Pancreas (tissue), 10 donors: Measurements from ENCODE around the gene CIROP. TPM values are rescaled to one million over a fixed set of nuclear protein-coding genes. Genes with fewer than 3 reads are reported as not detected.

Experiments used
- ATAC-seq, 4 donors: fragments of 200-7000 bp; cut with Tn5 transposase; one replicate each; pipeline versions ENCODE4 v1.8.0 to v1.9.1; 2020; ENCODE audit warnings: mild to moderate bottlenecking in 4 of 4, moderate library complexity in 4 of 4
- DNase-seq, 6 donors: peaks; one replicate each; pipeline ENCODE4 v3.0.0-alpha.2; 2020
- FAIRE-seq: peaks from 2 replicates; lab custom pipeline; 2012; peaks lifted over from hg19 to GRCh38; lab: Jason Lieb, UNC
- H3K27ac ChIP-seq, 4 donors: fragments of 200-600 bp; sonication (generic); 1 replicate in 3 of 4; 2 replicates in 1 of 4; pipeline versions ENCODE4 v1.5.0 to v1.8.0; 2020
- H3K27me3 ChIP-seq, 4 donors: fragments of 200-600 bp; one replicate each; pipeline ENCODE4 v1.8.0; 2021
- H3K36me3 ChIP-seq, 3 donors: fragments of 200-600 bp; sonication (generic) in 1 of 3; one replicate each; pipeline versions ENCODE4 v1.5.0 to v1.8.0; 2020 to 2021
- H3K4me1 ChIP-seq, 3 donors: fragments of 200-600 bp; one replicate each; pipeline ENCODE4 v1.8.0; 2021
- H3K4me3 ChIP-seq, 4 donors: fragments of 200-600 bp; sonication (generic) in 2 of 4; one replicate each; pipeline versions ENCODE4 v1.5.0 to v1.8.0; 2020 to 2021
- H3K9me3 ChIP-seq, 4 donors: fragments of 200-600 bp; one replicate each; pipeline ENCODE4 v1.8.0; 2021
- WGBS, 2 donors: extraction: QIAGEN DNeasy Blood & Tissue Kit; methylation state at CpG; one replicate each; pipeline ENCODE4 v1.1.7; 2013; 5-methylcytosine and 5-hydroxymethylcytosine counted together
- intact Hi-C, 3 donors: fragments of 100-400 bp; cut with DNase I; formaldehyde crosslinking; loops; one replicate each; pipeline versions ENCODE4 v1.11.1 to v1.14.2; 2022
- polyA plus RNA-seq, 2 donors: library from polyadenylated mRNA; stranded (reverse); fragments of 200-250 nt; gene quantifications; one replicate each; pipeline ENCODE4 v1.2.3, GENCODE V29; 2013
- total RNA-seq, 6 donors: library from RNA; stranded (reverse); fragmentation: NEBNext Ultra II Directional in 4 of 6; extraction: Animal tissue kit (Norgen Biotek cat#: 25700) in 4 of 6; gene quantifications; one replicate each; pipeline versions ENCODE4 v1.2.1 to v1.2.4, GENCODE V29; 2021 to 2023
- TF ChIP-seq, protein P1 (sequence below), 4 donors: fragments of 200-600 bp; sonication (generic) in 3 of 4; IDR thresholded peaks; one replicate each; pipeline versions ENCODE4 v1.5.0 to v1.8.0; 2021; ENCODE audit warnings: antibody characterized with exemption in 4 of 4
- donor health status: healthy with polysubstance abuse.
- donor health status: DM: no; HTN: no; CAD: no; lungs with moderate emphysema.
- donor health status: DM: no; HTN: no; CAD: no.
- donor health status: control.
- donor health status: control.
- donor health status: Bipolar disorder and iron deficiency.
- donor health status: DM: yes; HTN: yes; CAD: no.
- donor health status: DM: no; HTN: no; CAD: no.
- donor health status: DM: no; HTN: no; CAD: no.
- donor health status: DM: yes; HTN: yes; CAD: no.

CIROP gene
- total and polyA plus RNA-seq, 8 donors = not detected

DNA sequence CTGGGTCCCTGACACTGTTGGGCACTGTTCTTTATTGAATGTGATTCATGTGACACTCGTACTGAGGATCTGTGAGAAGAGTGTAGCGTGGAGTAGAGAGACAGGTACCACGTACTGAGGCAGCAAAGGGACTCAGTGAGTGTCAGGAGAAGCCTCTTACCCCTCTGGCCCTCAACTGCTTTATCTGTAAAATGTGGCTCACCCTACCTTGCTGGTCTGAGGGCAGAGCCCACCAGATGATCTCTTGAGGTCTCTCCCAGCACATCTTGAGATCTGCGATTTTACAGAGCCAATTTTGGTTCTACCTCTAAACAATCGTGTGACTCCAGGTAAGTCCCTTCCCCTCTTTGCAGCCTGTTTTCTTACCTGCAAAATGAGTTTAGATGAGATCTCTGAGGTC lies 11.1 kb upstream of the CIROP start:
- ATAC-seq (no peak), DNase-seq (no peak), FAIRE-seq (no peak)
- Histone ChIP-seq H3K4me3 (no peak overlapping the region), H3K27ac (no peak overlapping the region), H3K9me3 (no peaks in the 10 kb centered on the region), H3K4me1 (peaks cover 0 to under 1% (median 0%) of the 10 kb centered on the region in 3 donors), H3K27me3 (no peaks in the 10 kb centered on the region), H3K36me3 (no peaks in the 10 kb centered on the region)
- WGBS, 2 donors = 58 to 69% methylated on average over 5 of the region's 5 CpGs
- TF ChIP-seq, protein P1, sequence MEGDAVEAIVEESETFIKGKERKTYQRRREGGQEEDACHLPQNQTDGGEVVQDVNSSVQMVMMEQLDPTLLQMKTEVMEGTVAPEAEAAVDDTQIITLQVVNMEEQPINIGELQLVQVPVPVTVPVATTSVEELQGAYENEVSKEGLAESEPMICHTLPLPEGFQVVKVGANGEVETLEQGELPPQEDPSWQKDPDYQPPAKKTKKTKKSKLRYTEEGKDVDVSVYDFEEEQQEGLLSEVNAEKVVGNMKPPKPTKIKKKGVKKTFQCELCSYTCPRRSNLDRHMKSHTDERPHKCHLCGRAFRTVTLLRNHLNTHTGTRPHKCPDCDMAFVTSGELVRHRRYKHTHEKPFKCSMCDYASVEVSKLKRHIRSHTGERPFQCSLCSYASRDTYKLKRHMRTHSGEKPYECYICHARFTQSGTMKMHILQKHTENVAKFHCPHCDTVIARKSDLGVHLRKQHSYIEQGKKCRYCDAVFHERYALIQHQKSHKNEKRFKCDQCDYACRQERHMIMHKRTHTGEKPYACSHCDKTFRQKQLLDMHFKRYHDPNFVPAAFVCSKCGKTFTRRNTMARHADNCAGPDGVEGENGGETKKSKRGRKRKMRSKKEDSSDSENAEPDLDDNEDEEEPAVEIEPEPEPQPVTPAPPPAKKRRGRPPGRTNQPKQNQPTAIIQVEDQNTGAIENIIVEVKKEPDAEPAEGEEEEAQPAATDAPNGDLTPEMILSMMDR (IDR thresholded peaks at IDR 0.05) = no peak
- intact Hi-C loops = loop anchor here in 1 of 3 donors (5.0 kb wide), 1 partner anchor 71 kb away; no protein-coding TSS in a partner anchor

DNA sequence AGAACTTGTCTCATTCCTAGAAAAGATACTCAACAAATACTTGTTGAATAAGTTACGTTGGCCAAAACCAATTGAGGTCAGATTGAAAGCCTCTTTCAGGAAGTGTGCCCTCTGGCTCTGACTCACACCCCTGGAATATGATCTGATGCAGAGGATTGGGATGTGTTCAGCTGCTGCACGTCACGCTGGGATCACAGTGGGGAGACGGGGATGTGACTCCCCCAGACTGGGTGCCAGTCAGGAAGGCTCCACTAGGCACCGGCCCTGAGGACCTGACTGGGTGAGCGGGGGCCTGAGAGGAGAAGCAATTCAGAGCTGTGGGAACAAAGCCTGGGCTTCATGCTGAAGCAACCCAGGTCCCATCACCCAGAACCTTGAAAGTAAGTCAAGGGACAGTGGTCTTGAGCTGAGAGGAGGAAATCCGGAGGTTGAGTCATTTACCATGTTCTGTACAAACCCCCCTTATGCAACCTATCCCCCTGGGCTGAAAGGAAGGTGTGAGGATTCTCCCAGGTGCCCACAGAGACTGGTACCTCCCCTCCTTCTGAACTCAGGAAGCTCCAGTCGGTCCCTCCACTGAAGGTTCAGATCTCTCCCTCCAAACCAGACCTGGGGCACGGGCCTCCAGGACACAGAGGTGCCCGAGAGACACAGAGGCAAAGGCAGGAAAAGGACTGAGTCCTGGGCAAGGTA lies 10.4 kb upstream of the CIROP start:
- no peak overlapping the region for H3K27ac ChIP-seq
- FAIRE-seq (no peak), ATAC-seq (peak in 2 of 4 donors; percentile 32 to 58), DNase-seq (no peak)
- 63 to 72% methylated on average over 10 of the region's 10 CpGs for WGBS, 2 donors
- no peaks in the 10 kb centered on the region for H3K36me3 ChIP-seq
- no peaks in the 10 kb centered on the region for H3K27me3 ChIP-seq
- TF ChIP-seq, protein P1 (IDR thresholded peaks at IDR 0.05) = no peak
- H3K4me1 ChIP-seq = no peaks in the 10 kb centered on the region
- intact Hi-C loops = loop anchor here in 1 of 3 donors (5.0 kb wide), 1 partner anchor 72 kb away; no protein-coding TSS in a partner anchor
- no peaks in the 10 kb centered on the region for H3K9me3 ChIP-seq
- no peak overlapping the region for H3K4me3 ChIP-seq

DNA sequence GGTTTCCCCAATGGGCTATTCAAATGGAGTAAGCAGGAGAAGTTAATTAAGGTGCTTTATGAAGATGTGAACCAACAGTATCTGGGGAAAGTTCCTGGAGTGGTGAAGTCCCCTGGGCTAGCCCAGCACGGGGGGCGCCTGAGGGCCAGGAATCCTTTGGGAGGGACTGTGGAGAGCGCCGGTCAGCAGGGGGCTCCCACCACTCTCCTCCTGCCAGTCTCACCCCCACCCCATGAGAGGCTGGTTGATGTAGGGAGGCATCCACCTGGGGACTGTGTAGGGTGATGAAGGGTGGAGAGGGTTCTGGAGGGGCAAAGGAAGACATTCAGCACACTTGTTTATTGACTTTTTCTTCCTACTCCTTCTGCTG lies 9.9 kb upstream of the CIROP start:
- Histone ChIP-seq H3K4me3 (no peak overlapping the region), H3K36me3 (no peaks in the 10 kb centered on the region), H3K27me3 (no peaks in the 10 kb centered on the region), H3K4me1 (no peaks in the 10 kb centered on the region), H3K9me3 (no peaks in the 10 kb centered on the region), H3K27ac (no peak overlapping the region)
- DNase-seq (no peak), FAIRE-seq (no peak), ATAC-seq (no peak)
- WGBS, 2 donors = 40 to 63% methylated on average over 4 of the region's 4 CpGs
- TF ChIP-seq, protein P1 (IDR thresholded peaks at IDR 0.05) = no peak
- intact Hi-C loops = loop anchor here in 1 of 3 donors (5.0 kb wide), 2 partner anchors 47 to 73 kb away; no protein-coding TSS in a partner anchor

DNA sequence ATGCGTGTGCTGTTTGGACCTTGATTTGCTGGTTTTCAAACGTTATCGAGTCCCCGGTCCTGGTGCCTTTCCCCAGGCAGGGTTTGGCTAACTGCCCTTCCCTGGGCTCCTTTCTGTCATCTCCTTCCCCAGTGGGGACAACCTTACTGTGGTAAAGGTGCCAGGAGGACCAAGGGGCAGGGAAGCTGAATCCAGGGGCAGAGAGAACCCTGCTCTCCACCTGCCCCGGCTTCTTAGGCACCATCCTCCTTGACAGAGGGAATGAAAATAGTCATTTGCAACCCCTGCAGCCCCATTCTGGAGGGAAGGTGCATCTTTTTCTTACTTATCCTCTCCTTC lies 9.3 kb upstream of the CIROP start:
- no peak overlapping the region for H3K4me3 ChIP-seq
- no peaks in the 10 kb centered on the region for H3K36me3 ChIP-seq
- H3K27me3 ChIP-seq = no peaks in the 10 kb centered on the region
- no peak overlapping the region for H3K27ac ChIP-seq
- H3K4me1 ChIP-seq = no peaks in the 10 kb centered on the region
- DNase-seq = no peak
- H3K9me3 ChIP-seq = no peaks in the 10 kb centered on the region
- WGBS, 2 donors = 49 to 54% methylated on average over 5 of the region's 5 CpGs
- TF ChIP-seq, protein P1 (IDR thresholded peaks at IDR 0.05) = no peak
- no peak for FAIRE-seq
- intact Hi-C loops = loop anchor here in 1 of 3 donors (5.0 kb wide), 1 partner anchor 47 kb away; no protein-coding TSS in a partner anchor
- no peak for ATAC-seq
